Body of pancreas (tissue), 4 donors: ENCODE results near the gene MKNK1. TPM values are rescaled to one million over a fixed set of nuclear protein-coding genes. Genes with fewer than 3 reads are reported as not detected.
A peak's percentile ranks its signal among the peaks of the same experiment; 100 is the strongest.

Source experiments
- ATAC-seq: fragments of 150-250 bp; one replicate; pipeline ENCODE4 v1.9.1; 2016
- DNase-seq, 4 donors: peaks; one replicate each; pipeline ENCODE4 v3.0.0-alpha.2; 2019
- H3K27ac ChIP-seq, 4 donors: fragments of 200-600 bp; sonication (generic); 1 replicate in 3 of 4; 2 replicates in 1 of 4; pipeline versions ENCODE4 v1.5.1 to v1.6.1; 2016 to 2019; ENCODE audit warnings: mild to moderate bottlenecking in 1 of 4, mixed read lengths in 1 of 4, moderate library complexity in 1 of 4
- H3K27me3 ChIP-seq, 2 donors: fragments of 200-600 bp; sonication (generic); one replicate each; pipeline ENCODE4 v1.6.0; 2016; ENCODE audit warnings: mild to moderate bottlenecking in 1 of 2
- H3K36me3 ChIP-seq, 2 donors: fragments of 200-600 bp; sonication (generic); replicated peaks in 1 of 2; 2 replicates each; pipeline ENCODE4 v1.5.1; 2016; ENCODE audit warnings: low read depth in 2 of 2; ENCODE audit not compliant: insufficient read depth in 1 of 2
- H3K4me1 ChIP-seq: fragments of 200-600 bp; sonication (generic); one replicate; pipeline ENCODE4 v1.6.0; 2016
- H3K4me3 ChIP-seq, 2 donors: fragments of 200-600 bp; sonication (generic); 1 replicate in 1 of 2; 2 replicates in 1 of 2; pipeline ENCODE4 v1.5.1; 2016 to 2019
- H3K9me3 ChIP-seq, 3 donors: fragments of 200-600 bp; sonication (generic); 1 replicate in 2 of 3; 2 replicates in 1 of 3; pipeline ENCODE4 v1.5.1; 2016
- CTCF ChIP-seq, 7 experiments: fragments of 450-650 bp in 4 of 7; fragments of 200-600 bp in 3 of 7; sonication (generic) in 3 of 7; IDR thresholded peaks; one replicate each; pipeline ENCODE4 v1.5.1; 2016 to 2019; ENCODE audit warnings: antibody characterized with exemption in 7 of 7
- POLR2A ChIP-seq, 3 donors: fragments of 450-650 bp; IDR thresholded peaks; one replicate each; pipeline ENCODE4 v1.6.1; 2016; ENCODE audit warnings: antibody characterized with exemption in 3 of 3, mild to moderate bottlenecking in 2 of 3
- WGBS, 2 donors: methylation state at CpG; one replicate each; pipeline ENCODE4 v1.1.5; 2017; 5-methylcytosine and 5-hydroxymethylcytosine counted together
- intact Hi-C: fragments of 100-400 bp; cut with DNase I; formaldehyde crosslinking; loops from one replicate; pipeline ENCODE4 v1.15.1; 2023
- total RNA-seq, 2 donors: library from RNA; depleted of rRNA; stranded (reverse); fragments of >200 nt; gene quantifications; one replicate each; pipeline ENCODE4 v1.1.0, GENCODE V29; 2016

Gene MKNK1
- total RNA-seq, 2 donors from 2014 or later = 155 to 238 TPM

GRCh38 chr1:46635205-46635604 is 31.1 kb upstream of the MKNK1 start:
- peaks cover 0 to 18% of the 10 kb centered on the region in 2 donors for H3K36me3 ChIP-seq
- no peak overlapping the region for H3K27ac ChIP-seq
- no peak for ATAC-seq
- no peak for TF ChIP-seq CTCF (IDR thresholded peaks at IDR 0.05)
- TF ChIP-seq POLR2A (IDR thresholded peaks at IDR 0.05) = no peak
- H3K4me1 ChIP-seq = peaks cover 5% of the 10 kb centered on the region
- 96 to 100% methylated on average over 2 of the region's 2 CpGs for WGBS, 2 donors
- H3K9me3 ChIP-seq = no peaks in the 10 kb centered on the region
- no peaks in the 10 kb centered on the region for H3K27me3 ChIP-seq
- no peak for DNase-seq
- intact Hi-C loops = no loop called here
- H3K4me3 ChIP-seq = no peak overlapping the region

- H3K36me3 ChIP-seq = peaks cover 0 to 15% of the 10 kb centered on the region in 2 donors
- DNase-seq (no peak), ATAC-seq (no peak)
- H3K4me3 ChIP-seq = no peak overlapping the region
- WGBS, 2 donors = 75 to 83% methylated on average over 2 of the region's 2 CpGs
- no peak overlapping the region for H3K27ac ChIP-seq
- no peaks in the 10 kb centered on the region for H3K27me3 ChIP-seq
- no peaks in the 10 kb centered on the region for H3K9me3 ChIP-seq
- intact Hi-C loops = no loop called here
- TF ChIP-seq CTCF (IDR thresholded peaks at IDR 0.05) (no peak), POLR2A (IDR thresholded peaks at IDR 0.05) (no peak)
- no peaks in the 10 kb centered on the region for H3K4me1 ChIP-seq
Measured at GRCh38 chr1:46630719-46631118, 26.7 kb upstream of the MKNK1 start.

GRCh38 chr1:46623743-46624644 is 19.9 kb upstream of the MKNK1 start:
- Histone ChIP-seq H3K27me3 (no peaks in the 10 kb centered on the region), H3K36me3 (no peaks in the 10 kb centered on the region), H3K9me3 (no peaks in the 10 kb centered on the region), H3K4me3 (no peak overlapping the region), H3K4me1 (no peaks in the 10 kb centered on the region), H3K27ac (no peak overlapping the region)
- TF ChIP-seq CTCF (IDR thresholded peaks at IDR 0.05) = no peak
- TF ChIP-seq POLR2A (IDR thresholded peaks at IDR 0.05) = no peak
- intact Hi-C loops = loop anchor here (10.0 kb wide), 1 partner anchor 101 kb away; no protein-coding TSS in a partner anchor
- ATAC-seq = no peak
- DNase-seq = no peak
- 69 to 75% methylated on average over 4 of the region's 4 CpGs for WGBS, 2 donors

GRCh38 chr1:46622344-46622743 is 18.3 kb upstream of the MKNK1 start:
- no peaks in the 10 kb centered on the region for H3K27me3 ChIP-seq
- H3K27ac ChIP-seq = no peak overlapping the region
- no peaks in the 10 kb centered on the region for H3K9me3 ChIP-seq
- DNase-seq (peak; percentile 40 to 60 (median 53)), ATAC-seq (peak; percentile 63)
- WGBS, 2 donors = 58 to 74% methylated on average over 3 of the region's 3 CpGs
- no peaks in the 10 kb centered on the region for H3K36me3 ChIP-seq
- intact Hi-C loops = loop anchor here (10.0 kb wide), 1 partner anchor 102 kb away; no protein-coding TSS in a partner anchor
- H3K4me3 ChIP-seq = no peak overlapping the region
- H3K4me1 ChIP-seq = peaks cover 3% of the 10 kb centered on the region
- TF ChIP-seq POLR2A (IDR thresholded peaks at IDR 0.05) (no peak), CTCF (IDR thresholded peaks at IDR 0.05) (peak; percentile 16 to 65 (median 44))
